Fibroblast of skin of back (primary cell): Measurements from ENCODE around the gene UROC1.

ENCODE experiments used
- DNase-seq: peaks from one replicate; pipeline ENCODE4 v3.0.0-alpha.2; 2013

UROC1 gene

DNA sequence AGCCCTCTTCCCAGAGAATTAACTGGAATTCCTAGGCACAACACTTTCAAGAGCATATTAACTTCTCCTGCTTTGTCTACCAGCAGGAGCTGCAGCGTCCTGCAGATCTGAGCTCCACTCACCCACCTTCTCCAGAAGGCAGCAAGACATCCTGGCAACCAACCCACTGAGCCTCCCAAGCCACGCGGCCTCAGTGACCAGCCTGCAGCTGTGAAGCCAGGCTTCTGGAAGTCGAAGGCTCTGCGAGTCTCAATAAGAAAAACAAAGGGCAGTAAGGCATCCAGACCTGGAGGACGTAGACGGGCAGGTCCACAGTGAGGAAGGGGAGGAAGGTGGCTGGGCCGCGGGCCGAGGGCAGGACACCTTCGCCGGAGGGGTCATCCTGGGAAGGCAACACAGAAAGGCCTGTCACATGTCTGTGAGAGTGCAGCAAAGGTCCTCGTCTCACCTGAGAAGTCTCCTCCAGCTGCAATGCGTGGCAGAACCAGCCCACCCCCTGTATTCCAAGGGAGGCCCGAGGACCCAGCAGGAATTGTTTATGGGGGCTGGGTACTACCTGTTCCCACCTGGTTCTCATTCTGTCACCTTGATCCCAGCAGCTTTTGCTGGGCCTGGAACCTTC is 78.1 kb downstream of the UROC1 start:
- no peak for DNase-seq

DNA sequence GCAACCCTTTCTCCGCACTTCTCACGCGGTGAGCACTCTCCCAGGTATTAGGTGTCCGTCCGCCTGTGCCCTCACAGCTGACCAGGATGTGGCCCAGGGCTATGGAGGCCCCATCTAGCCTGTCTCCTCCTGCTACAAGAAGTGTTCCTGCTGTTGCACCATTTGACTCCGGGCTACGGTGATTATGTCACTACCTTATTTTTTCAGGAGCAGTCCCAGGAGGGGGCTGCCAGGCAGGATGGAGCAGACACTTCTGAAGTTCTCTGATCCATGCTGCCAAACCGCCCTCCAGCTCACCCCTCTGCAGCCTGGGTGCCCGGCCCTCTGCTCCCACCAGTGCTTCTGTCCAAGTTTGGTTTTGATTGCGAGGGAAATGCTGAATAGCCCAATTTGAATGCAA is 78.8 kb downstream of the UROC1 start:
- DNase-seq = no peak

DNA sequence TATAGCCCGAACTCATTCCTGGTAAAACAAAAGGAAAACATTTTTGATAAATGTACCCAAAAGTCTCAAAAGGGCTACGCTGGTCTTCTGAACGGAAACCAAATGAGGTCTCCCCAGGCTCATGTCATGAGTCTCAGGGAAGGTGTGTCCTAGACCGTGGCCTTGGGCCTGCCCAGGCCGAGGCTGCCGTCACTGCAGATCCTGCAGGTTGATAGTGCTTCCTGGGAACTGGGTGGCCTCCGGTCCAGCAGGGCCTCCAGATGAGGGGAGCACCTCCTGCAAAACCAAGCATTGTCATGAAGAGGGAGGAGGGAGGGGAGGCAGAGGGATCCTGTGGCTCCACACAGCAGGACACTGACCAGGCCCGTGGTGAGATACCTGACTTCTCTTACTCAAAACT is 79.4 kb downstream of the UROC1 start:
- DNase-seq = no peak

DNA sequence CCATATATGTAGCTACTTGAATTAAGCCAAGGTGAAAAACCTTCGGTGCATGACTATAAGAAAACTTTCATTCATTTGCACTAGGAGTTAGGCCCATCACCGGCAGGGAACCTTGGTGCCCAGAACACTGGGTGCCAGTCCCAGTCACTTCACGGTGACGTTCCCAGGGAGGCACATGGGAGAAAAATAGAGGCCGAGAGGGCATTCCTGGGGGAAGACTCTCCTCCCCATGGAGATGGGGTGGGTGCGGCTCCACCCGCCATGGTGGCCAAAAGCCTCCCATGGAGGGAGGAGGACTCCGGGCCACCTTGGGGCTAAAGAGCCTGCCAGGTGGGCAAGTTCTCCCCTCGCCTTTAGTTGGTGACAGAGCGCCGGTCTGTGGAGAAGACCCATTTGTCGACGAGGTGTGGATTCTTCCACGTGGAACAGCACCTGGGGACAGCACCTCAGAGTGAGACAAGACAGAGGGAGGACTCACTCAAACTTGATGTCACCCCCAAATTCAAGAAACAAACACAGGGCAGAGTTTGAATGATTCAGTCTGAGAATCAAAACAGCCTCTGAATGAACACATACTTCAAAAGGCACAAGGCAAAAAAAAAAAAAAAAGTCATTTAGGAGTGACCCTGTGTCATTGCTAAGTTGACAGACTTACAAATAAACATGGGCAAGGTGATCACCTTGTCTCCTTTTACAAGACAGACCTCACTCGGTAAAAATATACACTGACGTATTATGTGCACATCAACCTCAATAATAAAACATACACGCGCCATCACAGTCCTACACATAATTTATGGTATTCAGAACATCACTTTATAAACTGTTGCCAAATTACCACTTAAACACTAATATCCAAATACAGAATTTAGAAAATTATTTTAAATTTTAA is 80.5 kb downstream of the UROC1 start:
- DNase-seq = no peak

DNA sequence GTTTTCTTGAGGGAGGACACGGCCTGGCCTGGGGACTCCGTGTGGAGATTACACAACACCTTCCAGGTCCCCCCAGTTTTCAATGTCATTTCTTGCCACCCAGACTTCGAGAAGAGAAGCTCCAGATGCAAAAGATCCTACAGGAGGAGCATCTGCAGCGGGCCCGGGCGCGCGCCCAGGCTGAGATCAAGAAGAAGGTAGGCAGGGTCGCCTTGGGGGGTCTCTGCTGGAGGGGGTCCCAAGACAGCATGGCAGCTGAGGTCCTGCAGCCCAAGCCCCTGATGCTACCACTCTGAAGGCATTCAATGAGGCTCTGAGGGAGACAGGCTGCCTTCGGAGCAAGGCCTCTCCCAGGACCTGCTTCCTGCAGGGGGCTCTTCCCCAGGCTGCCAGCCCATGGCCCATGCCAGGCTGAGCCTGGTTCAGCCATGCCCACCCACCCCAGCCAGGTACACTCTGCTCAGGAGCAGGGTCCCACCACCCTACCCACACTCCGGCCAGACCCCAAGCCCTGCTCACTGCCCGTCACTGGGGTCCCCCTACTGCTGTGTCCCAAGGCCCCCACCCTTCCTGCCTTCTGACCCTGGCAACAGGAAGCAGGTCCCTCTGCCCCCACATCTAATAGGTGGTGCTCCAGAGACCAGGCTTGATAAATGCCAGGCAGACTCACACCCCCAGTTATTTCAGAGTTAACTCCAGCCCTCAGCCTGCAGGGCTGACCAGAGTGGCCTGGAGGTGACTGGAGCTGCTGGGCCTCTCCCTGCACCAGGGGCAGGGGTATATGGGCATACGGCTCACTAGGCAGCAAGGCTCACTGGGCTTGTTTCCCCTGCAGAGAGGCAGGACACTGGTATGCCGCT is 81.9 kb downstream of the UROC1 start:
- no peak for DNase-seq

DNA sequence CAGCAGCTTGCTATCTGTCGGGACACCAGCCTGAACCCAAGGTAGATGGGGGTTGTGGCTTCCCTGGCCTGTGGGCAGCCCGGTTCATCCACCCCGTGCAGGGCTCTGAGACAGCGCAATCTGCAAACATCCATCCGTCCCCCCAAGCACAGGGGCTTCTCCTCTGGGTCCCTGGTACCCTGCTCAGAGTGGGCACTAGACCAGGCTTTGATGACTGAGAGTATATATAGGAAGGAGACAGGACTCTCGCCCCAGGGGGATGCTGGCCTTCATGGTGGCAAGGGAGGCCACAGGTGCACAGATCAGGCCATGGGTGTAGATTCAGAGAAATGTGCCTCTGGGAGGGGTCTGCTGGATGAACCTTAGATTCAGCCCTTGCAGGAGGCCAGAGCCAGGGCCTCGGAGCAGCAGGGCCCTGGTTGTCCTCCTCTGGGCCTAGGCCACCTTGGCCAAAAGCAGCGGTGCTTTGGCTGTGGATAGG is 82.6 kb downstream of the UROC1 start:
- DNase-seq = no peak

DNA sequence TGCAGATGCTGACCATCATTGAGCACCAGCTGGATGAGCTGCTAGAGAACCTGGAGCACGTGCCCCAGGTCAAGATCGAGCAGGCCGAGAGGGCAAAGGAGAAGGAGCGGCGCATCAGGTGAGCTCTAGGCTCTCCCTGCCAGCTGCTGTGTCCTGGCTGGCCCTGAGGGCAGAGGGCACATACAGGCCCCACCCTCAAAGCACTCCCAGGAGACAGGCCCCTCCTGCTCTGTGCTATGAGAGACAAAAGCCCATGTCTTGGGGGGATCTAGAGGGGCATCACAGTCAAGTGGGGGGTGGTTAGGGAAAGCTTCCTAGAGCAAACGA is 83.3 kb downstream of the UROC1 start:
- no peak for DNase-seq

DNA sequence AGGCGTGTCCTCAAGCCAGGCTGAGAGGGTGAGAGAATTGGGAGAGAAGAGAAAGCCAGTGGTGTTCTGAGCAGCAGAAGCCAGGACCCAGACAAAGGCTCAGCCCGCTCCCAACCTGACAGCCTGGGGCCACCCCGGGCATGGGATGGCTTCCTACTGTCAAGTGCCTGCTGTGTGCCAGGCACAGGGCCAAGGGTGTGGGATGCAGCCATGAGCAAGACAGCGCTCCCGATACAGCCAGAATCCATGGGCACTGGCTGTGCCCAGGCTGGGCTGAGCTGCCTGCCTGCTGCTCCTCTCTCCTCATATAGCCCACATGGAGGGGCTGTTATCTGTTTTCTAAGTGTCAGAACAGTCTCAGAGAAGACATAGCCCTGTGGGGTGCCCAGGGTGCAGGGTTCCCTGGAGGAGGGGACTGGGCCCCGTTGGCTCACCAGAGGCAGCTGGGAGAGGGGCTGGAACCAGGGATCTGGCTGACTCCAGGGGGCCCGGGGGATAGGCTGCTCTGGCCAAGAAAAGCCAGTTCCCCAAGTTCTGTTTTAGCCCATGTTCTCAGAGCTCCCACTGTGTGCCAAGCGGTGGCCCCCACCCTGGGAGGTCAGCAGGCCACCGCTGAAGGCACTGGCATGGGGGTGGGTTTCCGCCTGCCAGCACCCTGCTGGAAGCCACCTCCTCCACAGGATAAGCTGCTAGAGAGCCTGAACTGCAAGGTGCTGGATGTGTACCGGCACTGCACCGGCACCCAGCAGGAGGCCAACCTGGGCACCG is 83.9 kb downstream of the UROC1 start:
- no peak for DNase-seq

DNA sequence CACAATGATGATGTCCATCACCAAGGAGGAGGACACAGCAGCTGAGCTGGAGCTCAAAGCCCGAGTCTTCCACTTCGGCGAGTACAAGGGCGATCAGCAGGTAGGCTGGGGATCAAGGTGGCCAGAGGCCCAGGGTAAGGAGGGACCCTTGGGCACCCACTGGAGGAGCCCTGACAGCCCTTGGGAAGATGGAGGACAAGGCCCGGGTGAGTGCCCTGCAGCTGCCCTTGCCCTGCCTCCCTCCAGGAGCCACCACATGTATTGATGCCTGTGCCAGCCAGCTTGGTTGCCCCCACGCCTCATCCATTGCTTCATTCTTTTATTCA is 84.5 kb downstream of the UROC1 start:
- DNase-seq = no peak

DNA sequence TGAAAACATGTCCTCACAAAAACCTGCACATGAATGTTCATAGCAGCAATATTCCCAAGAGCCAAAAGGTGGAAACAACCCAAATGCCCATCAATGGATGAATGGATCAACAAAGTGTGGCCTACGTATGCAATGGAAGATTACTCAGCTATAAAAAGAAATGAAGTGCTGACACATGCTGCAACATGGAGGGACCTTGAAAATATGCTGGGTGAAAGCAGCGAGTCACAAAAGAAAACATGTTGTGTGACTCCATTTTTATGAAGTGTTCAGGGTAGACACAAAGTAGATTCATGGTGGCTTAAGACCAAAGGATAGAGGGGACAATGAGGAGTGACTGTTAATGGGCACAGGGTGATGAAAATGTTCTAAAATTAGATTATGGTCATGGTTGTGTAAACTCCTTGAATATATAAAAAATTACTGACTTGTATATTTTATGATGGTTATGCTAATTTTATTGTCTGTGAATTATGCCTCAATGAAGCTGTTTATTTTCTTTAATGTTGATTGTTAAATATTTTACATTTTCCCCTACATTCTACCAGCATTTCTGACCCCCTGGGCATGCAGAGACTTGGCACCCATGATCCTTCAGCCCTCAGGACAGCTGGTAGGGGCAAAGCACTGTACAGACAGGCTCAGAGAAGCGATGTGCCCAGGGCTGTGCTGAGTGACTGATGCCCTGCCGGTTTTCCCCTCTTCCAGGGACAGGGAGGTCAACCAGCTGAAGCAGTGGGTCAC is 85.0 kb downstream of the UROC1 start:
- DNase-seq = peak; percentile 74
